K562 (cell line): ENCODE results near the gene MAGI2. TPM values are rescaled to one million over a fixed set of nuclear protein-coding genes. Genes with fewer than 3 reads are reported as not detected.

Experiments used
- ATAC-seq: fragments of 200-7000 bp; cut with Tn5 transposase; 3 replicates; pipeline ENCODE4 v1.9.1; 2020; ENCODE audit warnings: moderate library complexity
- BruUV-seq: library from RNA; stranded (reverse); fragments of 400-500 nt; replicated peaks from 2 replicates; lab custom pipeline; 2021; lab: Mats Ljungman, UMichigan
- CTCF ChIA-PET: fragments of 300-600 bp; formaldehyde crosslinking; extraction: SDS; loops from one replicate; lab custom pipeline; 2021; ENCODE audit warnings: low intra/inter-chr PET ratio; lab: Yijun Ruan, JAX
- POLR2A ChIA-PET: fragments of 300-600, 350-650 bp; sonication (Branson Sonifier 250); formaldehyde crosslinking; extraction: SDS; loops from one replicate; lab custom pipeline; 2021; ENCODE audit warnings: antibody characterized with exemption, inconsistent platforms; lab: Yijun Ruan, JAX
- DNase-seq, 4 experiments: peaks; one replicate each; pipeline versions ENCODE4 v3.0.0 to v3.0.0-alpha.2; 2011 to 2018; ENCODE audit warnings: low spot score in 3 of 4, mixed read lengths in 3 of 4; ENCODE audit errors: extremely low read depth in 1 of 4
- FAIRE-seq: peaks from 2 replicates; lab custom pipeline; 2011; peaks lifted over from hg19 to GRCh38; lab: Jason Lieb, UNC
- H2AFZ ChIP-seq: 2 replicates; pipeline ENCODE4 v1.6.0; 2011; ENCODE audit warnings: low read depth, low read length, control low read depth, inconsistent platforms
- H3K27ac ChIP-seq: fragments of 200-600 bp; 3 replicates; pipeline ENCODE4 v1.8.0; 2011; ENCODE audit warnings: low read depth, mild to moderate bottlenecking, control low read depth, inconsistent platforms, low read length, moderate library complexity, mixed read lengths; ENCODE audit errors: extremely low read depth
- H3K27me3 ChIP-seq, 2 experiments: fragments of 300-600 bp in 1 of 2; 2 replicates in 1 of 2; 3 replicates in 1 of 2; pipeline versions ENCODE4 v1.6.0 to v1.8.0; 2011; ENCODE audit warnings: inconsistent platforms in 2 of 2, low read length in 2 of 2, mild to moderate bottlenecking in 1 of 2, mixed read lengths in 1 of 2, moderate library complexity in 1 of 2; ENCODE audit not compliant: control insufficient read depth in 2 of 2, insufficient read depth in 2 of 2
- H3K36me3 ChIP-seq: fragments of 300-600 bp; 3 replicates; pipeline ENCODE4 v1.8.0; 2011; ENCODE audit warnings: mild to moderate bottlenecking, low read length, inconsistent platforms; ENCODE audit not compliant: control insufficient read depth, insufficient read depth
- H3K4me1 ChIP-seq, 2 experiments: fragments of 200-600 bp in 1 of 2; replicated peaks in 1 of 2; 2 replicates in 1 of 2; 3 replicates in 1 of 2; pipeline versions ENCODE4 v1.5.1 to v1.8.0; 2011; ENCODE audit warnings: inconsistent platforms in 2 of 2, low read length in 2 of 2, mild to moderate bottlenecking in 1 of 2, mixed read lengths in 1 of 2, moderate library complexity in 1 of 2; ENCODE audit not compliant: control insufficient read depth in 2 of 2, insufficient read depth in 2 of 2
- H3K4me2 ChIP-seq: 2 replicates; pipeline ENCODE4 v1.6.1; 2011; ENCODE audit warnings: low read length, control low read depth, inconsistent platforms, mixed read lengths; ENCODE audit not compliant: insufficient read depth
- H3K4me3 ChIP-seq: fragments of 200-600 bp; sonication (generic), shearing (Covaris generic); 2 replicates; pipeline ENCODE4 v1.5.1; 2016; ENCODE audit warnings: control low read depth, inconsistent platforms
- H3K79me2 ChIP-seq: fragments of 200-600 bp; 3 replicates; pipeline ENCODE4 v1.8.0; 2011; ENCODE audit warnings: low read length, inconsistent platforms; ENCODE audit not compliant: control insufficient read depth, insufficient read depth
- H3K9ac ChIP-seq, 2 experiments: 2 replicates each; pipeline versions ENCODE4 v1.6.0 to v1.6.1; 2011; ENCODE audit warnings: low read depth in 2 of 2, low read length in 2 of 2, control low read depth in 1 of 2, inconsistent platforms in 1 of 2, mild to moderate bottlenecking in 1 of 2, mixed read lengths in 1 of 2; ENCODE audit not compliant: insufficient read depth in 1 of 2
- H3K9me1 ChIP-seq: one replicate; pipeline ENCODE4 v1.6.0; 2011; ENCODE audit warnings: inconsistent platforms, mild to moderate bottlenecking, low read length, moderate library complexity; ENCODE audit not compliant: control insufficient read depth, insufficient read depth
- H3K9me3 ChIP-seq: replicated peaks from 2 replicates; pipeline ENCODE4 v1.5.1; 2011; ENCODE audit warnings: low read depth, low read length, inconsistent platforms; ENCODE audit not compliant: control insufficient read depth, insufficient read depth
- H4K20me1 ChIP-seq: replicated peaks from 2 replicates; pipeline ENCODE4 v1.6.1; 2011; ENCODE audit warnings: low read length, inconsistent platforms, mixed read lengths; ENCODE audit not compliant: control insufficient read depth, insufficient read depth
- BRD4 ChIP-seq: fragments of 200-600 bp; sonication (generic); IDR thresholded peaks from 2 replicates; pipeline ENCODE4 v1.6.1; 2017; ENCODE audit warnings: inconsistent platforms
- CBFB ChIP-seq: sonication (generic); formaldehyde crosslinking; IDR thresholded peaks from 2 replicates; pipeline ENCODE4 v1.4.0; 2020; ENCODE audit warnings: mild to moderate bottlenecking, missing genetic modification reagents
- HEY1 ChIP-seq: fragments of 250-450 bp; sonication (Bioruptor Pico); IDR thresholded peaks from 2 replicates; pipeline ENCODE4 v1.5.0; 2020; ENCODE audit warnings: mild to moderate bottlenecking, moderate library complexity, borderline replicate concordance
- MYBL2 ChIP-seq, 2 experiments: fragments of 450-650 bp in 1 of 2; sonication (generic) in 1 of 2; formaldehyde crosslinking in 1 of 2; IDR thresholded peaks; 2 replicates each; pipeline versions ENCODE4 v1.6.1 to v1.8.1; 2017 to 2022; ENCODE audit warnings: borderline replicate concordance in 1 of 2, inconsistent platforms in 1 of 2, low read depth in 1 of 2, mild to moderate bottlenecking in 1 of 2, missing genetic modification reagents in 1 of 2, moderate library complexity in 1 of 2
- NR2F6 ChIP-seq: fragments of 450-650 bp; formaldehyde crosslinking; IDR thresholded peaks from 2 replicates; pipeline ENCODE4 v1.4.0; 2020; ENCODE audit warnings: mild to moderate bottlenecking
- PHB2 ChIP-seq: fragments of 450-650 bp; IDR thresholded peaks from 2 replicates; pipeline ENCODE4 v1.6.1; 2017; ENCODE audit warnings: low read depth
- WGBS: fragments of 100-300 bp; shearing (Covaris generic); methylation state at CpG from one replicate; pipeline ENCODE4 v1.1.6; 2016; ENCODE audit warnings: low coverage, mixed read lengths; ENCODE audit not compliant: insufficient coverage; ENCODE audit errors: missing lambda C conversion rate; 5-methylcytosine and 5-hydroxymethylcytosine counted together
- in situ Hi-C: fragments of 300-500 bp; cut with MboI; formaldehyde crosslinking; loops from 4 replicates; pipeline ENCODE4 v1.15.0; 2018; ENCODE audit warnings: inconsistent platforms, mixed read lengths
- intact Hi-C: fragments of 100-400 bp; cut with micrococcal nuclease; formaldehyde crosslinking; loops from 2 replicates; pipeline ENCODE4 v1.14.2; 2022
- polyA plus RNA-seq, 8 experiments: library from polyadenylated mRNA; depleted of rRNA in 4 of 8; stranded (reverse) in 5 of 8; unstranded in 3 of 8; fragments of >200 nt; fragmentation: Nextera tagmentation in 2 of 8; fragmentation: Illumina TruSeq in 1 of 8; extraction: Ambion mirVana in 2 of 8; extraction: Trizol in 1 of 8; gene quantifications; 2 replicates each; pipeline versions ENCODE4 v1.2.1 to v1.2.3, GENCODE V29; 2011 to 2014; ENCODE audit warnings: inconsistent platforms in 1 of 8, missing spikeins in 1 of 8
- total RNA-seq, 7 experiments: library from RNA; depleted of rRNA in 6 of 7; stranded (reverse); fragments of >200 nt in 6 of 7; fragmentation: Illumina TruSeq in 2 of 7; extraction: Trizol in 2 of 7; gene quantifications; 2 replicates each; pipeline versions ENCODE4 v1.2.1 to v1.2.3, GENCODE V29; 2011 to 2021; ENCODE audit warnings: low replicate concordance in 1 of 7

MAGI2 gene
- total and polyA plus RNA-seq, 9 of the 15 experiments (the other 6 are each of a cell fraction or from before 2014, with no cell fraction given), result 0.27 to 1.4 (median 0.70) TPM

GRCh38 chr7:78212476-78213060, 1240.9 kb downstream of the MAGI2 start:
- Histone ChIP-seq H3K79me2 (no peaks in the 10 kb centered on the region), H3K9ac (no peak overlapping the region), H2AFZ (no peak overlapping the region), H3K4me1 (no peaks in the 10 kb centered on the region), H3K9me3 (no peaks in the 10 kb centered on the region), H4K20me1 (no peaks in the 10 kb centered on the region)
- DNase-seq (no peak), ATAC-seq (no peak)
- WGBS, result 0% methylated on average over 3 of the region's 3 CpGs
- CTCF ChIA-PET, result no interaction called here
- TF ChIP-seq MYBL2 (IDR thresholded peaks at IDR 0.05; ENCODE audit: low read depth), result no peak
- no peak for TF ChIP-seq MYBL2 (CRISPR knock-in tag; IDR thresholded peaks at IDR 0.05; ENCODE audit: borderline replicate concordance)
- TF ChIP-seq NR2F6, result no peak
- TF ChIP-seq BRD4, result no peak
- TF ChIP-seq PHB2, result no peak
- no peak for TF ChIP-seq CBFB (CRISPR knock-in tag)
- TF ChIP-seq, all 486 proteins: peak for 0
- H3K4me2 ChIP-seq, result no peak overlapping the region
- no peaks in the 10 kb centered on the region; a peak in 1 of 5 replicates for H3K27me3 ChIP-seq
- intact Hi-C loops, result no loop called here
- H3K27ac ChIP-seq, result no peak overlapping the region
- BruUV-seq, result no TSS peak
- no peak for FAIRE-seq
- H3K4me3 ChIP-seq, result no peak overlapping the region
- POLR2A ChIA-PET, result no interaction called here
- H3K36me3 ChIP-seq, result no peaks in the 10 kb centered on the region
- H3K9me1 ChIP-seq, result no peaks in the 10 kb centered on the region
- in situ Hi-C loops, result loop anchor here (25.0 kb wide), 1 partner anchor 550 kb away; no protein-coding TSS in a partner anchor

- Histone ChIP-seq H3K27me3 (no peaks in the 10 kb centered on the region; a peak in 1 of 5 replicates), H3K9ac (no peak overlapping the region), H3K79me2 (no peaks in the 10 kb centered on the region), H3K9me1 (no peaks in the 10 kb centered on the region), H2AFZ (no peak overlapping the region), H3K4me1 (no peaks in the 10 kb centered on the region), H3K9me3 (no peaks in the 10 kb centered on the region), H4K20me1 (no peaks in the 10 kb centered on the region), H3K36me3 (no peaks in the 10 kb centered on the region), H3K27ac (no peak overlapping the region), H3K4me3 (no peak overlapping the region), H3K4me2 (no peak overlapping the region)
- ATAC-seq (no peak), DNase-seq (no peak), FAIRE-seq (no peak)
- CTCF ChIA-PET, result no interaction called here
- BruUV-seq, result no TSS peak
- intact Hi-C loops (no loop called here), in situ Hi-C loops (loop anchor here (25.0 kb wide), 1 partner anchor 545 kb away; no protein-coding TSS in a partner anchor)
- TF ChIP-seq HEY1 (CRISPR knock-in tag), result no peak
- POLR2A ChIA-PET, result interaction anchor here (0.7 to 1.3 kb wide), 2 partner anchors 14 to 15 kb away, joined by 3 read pairs; no protein-coding TSS in a partner anchor
These were observed 1246.2 kb downstream of the MAGI2 start for GRCh38 chr7:78207269-78207668.
